Body of pancreas (tissue), 4 donors: ENCODE results near the gene PPP1R9A. TPM values are rescaled to one million over a fixed set of nuclear protein-coding genes. Genes with fewer than 3 reads are reported as not detected.

Experiments
- ATAC-seq: fragments of 150-250 bp; one replicate; pipeline ENCODE4 v1.9.1; 2016
- DNase-seq, 4 donors: peaks; one replicate each; pipeline ENCODE4 v3.0.0-alpha.2; 2019
- H3K27ac ChIP-seq, 4 donors: fragments of 200-600 bp; sonication (generic); 1 replicate in 3 of 4; 2 replicates in 1 of 4; pipeline versions ENCODE4 v1.5.1 to v1.6.1; 2016 to 2019; ENCODE audit warnings: mild to moderate bottlenecking in 1 of 4, mixed read lengths in 1 of 4, moderate library complexity in 1 of 4
- H3K27me3 ChIP-seq, 2 donors: fragments of 200-600 bp; sonication (generic); one replicate each; pipeline ENCODE4 v1.6.0; 2016; ENCODE audit warnings: mild to moderate bottlenecking in 1 of 2
- H3K36me3 ChIP-seq, 2 donors: fragments of 200-600 bp; sonication (generic); replicated peaks in 1 of 2; 2 replicates each; pipeline ENCODE4 v1.5.1; 2016; ENCODE audit warnings: low read depth in 2 of 2; ENCODE audit not compliant: insufficient read depth in 1 of 2
- H3K4me1 ChIP-seq: fragments of 200-600 bp; sonication (generic); one replicate; pipeline ENCODE4 v1.6.0; 2016
- H3K4me3 ChIP-seq, 2 donors: fragments of 200-600 bp; sonication (generic); 1 replicate in 1 of 2; 2 replicates in 1 of 2; pipeline ENCODE4 v1.5.1; 2016 to 2019
- H3K9me3 ChIP-seq, 3 donors: fragments of 200-600 bp; sonication (generic); 1 replicate in 2 of 3; 2 replicates in 1 of 3; pipeline ENCODE4 v1.5.1; 2016
- POLR2A ChIP-seq, 3 donors: fragments of 450-650 bp; IDR thresholded peaks; one replicate each; pipeline ENCODE4 v1.6.1; 2016; ENCODE audit warnings: antibody characterized with exemption in 3 of 3, mild to moderate bottlenecking in 2 of 3
- WGBS, 2 donors: methylation state at CpG; one replicate each; pipeline ENCODE4 v1.1.5; 2017; 5-methylcytosine and 5-hydroxymethylcytosine counted together
- intact Hi-C: fragments of 100-400 bp; cut with DNase I; formaldehyde crosslinking; loops from one replicate; pipeline ENCODE4 v1.15.1; 2023
- total RNA-seq, 2 donors: library from RNA; depleted of rRNA; stranded (reverse); fragments of >200 nt; gene quantifications; one replicate each; pipeline ENCODE4 v1.1.0, GENCODE V29; 2016
- TF ChIP-seq, protein P1 (sequence below), 7 experiments: fragments of 450-650 bp in 4 of 7; fragments of 200-600 bp in 3 of 7; sonication (generic) in 3 of 7; IDR thresholded peaks; one replicate each; pipeline ENCODE4 v1.5.1; 2016 to 2019; ENCODE audit warnings: antibody characterized with exemption in 7 of 7

PPP1R9A gene
- total RNA-seq, 2 donors from 2014 or later, result 16.1 to 44.2 TPM

DNA sequence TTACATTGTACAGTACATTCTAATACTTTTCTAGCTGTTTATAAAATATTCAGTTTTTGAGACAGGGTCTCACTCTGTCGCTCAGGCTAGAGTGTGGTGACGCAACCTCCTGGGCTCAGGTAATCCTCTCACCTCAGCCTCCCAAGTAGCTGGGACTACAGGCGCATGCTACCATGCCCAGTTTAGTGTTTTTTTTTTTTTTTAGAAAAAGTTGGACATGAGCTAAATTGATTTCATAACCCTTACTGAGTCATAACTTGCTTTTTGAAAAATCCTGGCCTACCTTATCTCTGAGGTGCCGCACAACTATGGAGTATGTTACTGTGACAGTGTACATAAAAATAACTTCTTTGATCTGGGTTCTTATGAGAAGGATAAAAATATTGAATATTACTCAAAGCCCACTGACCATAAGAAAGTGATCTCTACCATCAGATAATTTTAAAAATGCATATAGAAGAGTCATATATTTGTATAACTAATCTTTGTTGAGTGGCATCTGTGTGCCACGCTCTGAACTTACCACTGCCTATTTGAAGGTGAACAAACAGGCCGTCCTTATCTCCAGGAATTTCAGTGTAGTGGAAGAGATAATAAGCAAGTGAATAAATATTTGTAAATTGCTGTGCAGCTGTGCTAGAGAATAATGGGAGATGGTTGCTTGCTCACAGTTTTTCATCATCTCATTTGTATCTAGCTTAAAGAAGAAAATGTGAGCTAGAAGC is 73.2 kb downstream of the PPP1R9A start:
- Histone ChIP-seq H3K36me3 (no peaks in the 10 kb centered on the region), H3K27ac (peak overlapping the region in 3 of 4 donors; percentile 4 to 76 (median 53)), H3K4me3 (no peak overlapping the region), H3K9me3 (no peaks in the 10 kb centered on the region), H3K4me1 (peaks cover 10% of the 10 kb centered on the region), H3K27me3 (no peaks in the 10 kb centered on the region)
- 50 to 54% methylated on average over 6 of the region's 6 CpGs for WGBS, 2 donors
- intact Hi-C loops, result no loop called here
- DNase-seq (peak in 3 of 4 donors; percentile 21 to 46 (median 25)), ATAC-seq (peak; percentile 96)
- TF ChIP-seq POLR2A (IDR thresholded peaks at IDR 0.05), result no peak
- TF ChIP-seq, protein P1, sequence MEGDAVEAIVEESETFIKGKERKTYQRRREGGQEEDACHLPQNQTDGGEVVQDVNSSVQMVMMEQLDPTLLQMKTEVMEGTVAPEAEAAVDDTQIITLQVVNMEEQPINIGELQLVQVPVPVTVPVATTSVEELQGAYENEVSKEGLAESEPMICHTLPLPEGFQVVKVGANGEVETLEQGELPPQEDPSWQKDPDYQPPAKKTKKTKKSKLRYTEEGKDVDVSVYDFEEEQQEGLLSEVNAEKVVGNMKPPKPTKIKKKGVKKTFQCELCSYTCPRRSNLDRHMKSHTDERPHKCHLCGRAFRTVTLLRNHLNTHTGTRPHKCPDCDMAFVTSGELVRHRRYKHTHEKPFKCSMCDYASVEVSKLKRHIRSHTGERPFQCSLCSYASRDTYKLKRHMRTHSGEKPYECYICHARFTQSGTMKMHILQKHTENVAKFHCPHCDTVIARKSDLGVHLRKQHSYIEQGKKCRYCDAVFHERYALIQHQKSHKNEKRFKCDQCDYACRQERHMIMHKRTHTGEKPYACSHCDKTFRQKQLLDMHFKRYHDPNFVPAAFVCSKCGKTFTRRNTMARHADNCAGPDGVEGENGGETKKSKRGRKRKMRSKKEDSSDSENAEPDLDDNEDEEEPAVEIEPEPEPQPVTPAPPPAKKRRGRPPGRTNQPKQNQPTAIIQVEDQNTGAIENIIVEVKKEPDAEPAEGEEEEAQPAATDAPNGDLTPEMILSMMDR (IDR thresholded peaks at IDR 0.05), result no peak

DNA sequence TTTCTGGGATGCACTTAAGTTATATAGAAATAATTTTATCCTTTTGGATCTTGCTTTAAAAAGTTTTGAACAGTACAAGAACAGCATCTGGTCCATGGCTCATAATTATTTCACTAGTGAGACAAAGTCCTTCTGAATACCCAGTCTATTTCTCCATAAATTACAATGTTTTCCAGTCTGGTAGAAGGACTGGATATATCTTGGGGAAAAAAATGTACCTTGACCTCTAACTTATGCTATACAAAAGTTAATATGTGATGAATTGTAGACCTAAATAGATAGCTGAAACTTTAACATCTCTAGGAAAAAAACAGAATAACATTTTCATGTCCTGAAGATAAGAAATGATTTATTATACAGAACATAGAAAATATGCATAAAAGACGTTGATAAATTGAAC is 88.5 kb downstream of the PPP1R9A start:
- 19 to 31% methylated on average over 1 of the region's 1 CpG for WGBS, 2 donors
- intact Hi-C loops, result no loop called here

DNA sequence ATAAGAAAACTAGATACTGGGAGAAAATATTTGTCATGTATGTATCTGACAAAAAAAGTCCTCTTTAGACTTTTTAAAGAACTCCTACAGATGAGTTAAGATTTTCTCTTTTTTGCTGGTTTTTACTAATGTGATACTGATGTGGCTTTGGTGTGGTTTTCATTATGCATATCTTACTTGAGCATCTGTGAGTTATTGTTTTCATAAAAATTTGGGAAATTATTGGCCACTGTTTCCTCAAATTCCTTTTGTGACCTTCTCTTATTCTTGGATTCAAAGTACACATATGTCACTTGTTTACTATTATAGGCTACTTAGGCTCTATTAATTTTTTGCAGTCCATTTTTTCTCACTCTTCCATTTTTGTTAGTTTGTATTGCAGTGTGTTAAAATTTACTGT is 89.0 kb downstream of the PPP1R9A start:
- ATAC-seq (no peak), DNase-seq (no peak)
- intact Hi-C loops, result no loop called here
- H3K27ac ChIP-seq, result no peak overlapping the region
- TF ChIP-seq, protein P1 (IDR thresholded peaks at IDR 0.05), result no peak
- TF ChIP-seq POLR2A (IDR thresholded peaks at IDR 0.05), result no peak
- no peaks in the 10 kb centered on the region for H3K36me3 ChIP-seq
- H3K4me1 ChIP-seq, result peaks cover 8% of the 10 kb centered on the region
- no peaks in the 10 kb centered on the region for H3K9me3 ChIP-seq
- H3K27me3 ChIP-seq, result no peaks in the 10 kb centered on the region
- H3K4me3 ChIP-seq, result no peak overlapping the region

More for the DNA sequence above, 88.5 kb downstream of the PPP1R9A start:
- H3K27me3 ChIP-seq, result no peaks in the 10 kb centered on the region
- no peak overlapping the region for H3K4me3 ChIP-seq
- H3K36me3 ChIP-seq, result no peaks in the 10 kb centered on the region
- TF ChIP-seq POLR2A (IDR thresholded peaks at IDR 0.05), result no peak
- TF ChIP-seq, protein P1 (IDR thresholded peaks at IDR 0.05), result no peak
- H3K4me1 ChIP-seq, result peaks cover 8% of the 10 kb centered on the region
- ATAC-seq, result no peak
- DNase-seq, result no peak
- no peaks in the 10 kb centered on the region for H3K9me3 ChIP-seq
- H3K27ac ChIP-seq, result no peak overlapping the region

DNA sequence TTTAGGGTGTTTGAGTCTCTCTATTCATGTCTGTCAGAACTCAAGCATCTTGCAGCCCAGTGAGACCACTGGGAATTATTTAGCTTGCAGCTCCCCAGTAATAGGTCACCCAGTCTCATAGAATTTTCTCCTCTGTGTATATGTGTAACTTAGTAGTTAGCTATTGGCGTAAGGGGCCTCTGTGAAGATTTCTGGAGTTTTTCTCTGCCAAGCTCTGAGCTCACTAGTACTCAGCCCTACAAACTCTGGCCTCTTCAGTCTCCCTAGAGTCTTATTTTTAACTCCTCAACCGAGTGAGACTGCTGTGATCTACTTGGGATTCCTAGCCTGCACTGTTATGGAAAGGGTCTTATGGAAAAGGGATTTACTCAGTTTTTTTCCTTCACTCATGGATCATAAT is 90.2 kb downstream of the PPP1R9A start:
- Histone ChIP-seq H3K9me3 (no peaks in the 10 kb centered on the region), H3K36me3 (no peaks in the 10 kb centered on the region), H3K27me3 (no peaks in the 10 kb centered on the region), H3K27ac (no peak overlapping the region), H3K4me1 (peaks cover 8% of the 10 kb centered on the region), H3K4me3 (no peak overlapping the region)
- intact Hi-C loops, result no loop called here
- TF ChIP-seq, protein P1 (IDR thresholded peaks at IDR 0.05), result no peak
- ATAC-seq, result no peak
- 88 to 89% methylated on average over 2 of the region's 2 CpGs for WGBS, 2 donors
- DNase-seq, result no peak
